HEK293 (cell line): Measurements from ENCODE around the gene NAA80.
A peak's percentile ranks its signal among the peaks of the same experiment; 100 is the strongest.

Experiments used
- CTCF ChIA-PET: fragments of 350-600 bp; formaldehyde crosslinking; extraction: SDS; loops from one replicate; lab custom pipeline; 2021; ENCODE audit warnings: antibody characterized with exemption; lab: Yijun Ruan, JAX
- POLR2A ChIA-PET: fragments of 300-600 bp; formaldehyde crosslinking; extraction: SDS; loops from one replicate; lab custom pipeline; 2020; ENCODE audit warnings: antibody characterized with exemption, inconsistent platforms; lab: Yijun Ruan, JAX
- H3K27ac ChIP-seq: fragments of 200-500 bp; sonication (Bioruptor generic); 2 replicates; pipeline ENCODE4 v1.5.1; 2014; ENCODE audit warnings: low read depth, low read length, control low read depth, inconsistent platforms; ENCODE audit errors: extremely low read depth
- H3K36me3 ChIP-seq, 2 experiments: fragments of 200-500 bp in 1 of 2; sonication (Bioruptor generic) in 1 of 2; 1 replicate in 1 of 2; 2 replicates in 1 of 2; pipeline ENCODE4 v1.5.1; 2014 to 2017; ENCODE audit warnings: inconsistent platforms in 2 of 2, low read length in 2 of 2; ENCODE audit not compliant: control insufficient read depth in 2 of 2, insufficient read depth in 1 of 2
- H3K4me1 ChIP-seq: fragments of 200-500 bp; sonication (Bioruptor generic); 2 replicates; pipeline ENCODE4 v1.5.1; 2014; ENCODE audit warnings: mild to moderate bottlenecking, low read length, inconsistent platforms; ENCODE audit not compliant: control insufficient read depth, insufficient read depth
- H3K4me3 ChIP-seq: 2 replicates; pipeline ENCODE4 v1.5.1; 2011; ENCODE audit warnings: low read depth, mild to moderate bottlenecking, control low read depth, low read length, moderate library complexity
- H3K9me3 ChIP-seq: fragments of 200-500 bp; sonication (Bioruptor generic); 2 replicates; pipeline ENCODE4 v1.5.1; 2014; ENCODE audit warnings: low read depth, low read length, inconsistent platforms; ENCODE audit not compliant: control insufficient read depth, insufficient read depth
- KLF9 ChIP-seq: fragments of 450-650 bp; formaldehyde crosslinking; IDR thresholded peaks from 2 replicates; pipeline ENCODE4 v1.5.1; 2016; ENCODE audit warnings: missing biosample characterization, missing genetic modification characterization, low read depth
- SALL2 ChIP-seq: fragments of 450-650 bp; formaldehyde crosslinking; IDR thresholded peaks from 2 replicates; pipeline ENCODE4 v1.5.0; 2017; ENCODE audit warnings: missing biosample characterization, mild to moderate bottlenecking, missing genetic modification characterization, borderline replicate concordance
- SP2 ChIP-seq: fragments of 450-650 bp; formaldehyde crosslinking; IDR thresholded peaks from 2 replicates; pipeline ENCODE4 v1.5.1; 2016; ENCODE audit warnings: missing biosample characterization, missing genetic modification characterization
- SP3 ChIP-seq: fragments of 450-650 bp; formaldehyde crosslinking; IDR thresholded peaks from 2 replicates; pipeline ENCODE4 v1.5.1; 2016; ENCODE audit warnings: missing biosample characterization, missing genetic modification characterization
- ZBTB17 ChIP-seq: fragments of 450-650 bp; formaldehyde crosslinking; IDR thresholded peaks from 2 replicates; pipeline ENCODE4 v1.5.1; 2016; ENCODE audit warnings: missing biosample characterization, missing genetic modification characterization
- ZEB2 ChIP-seq: fragments of 450-650 bp; formaldehyde crosslinking; IDR thresholded peaks from 2 replicates; pipeline ENCODE4 v1.5.1; 2016; ENCODE audit warnings: missing biosample characterization, missing genetic modification characterization
- ZNF266 ChIP-seq: fragments of 450-650 bp; formaldehyde crosslinking; IDR thresholded peaks from 2 replicates; pipeline ENCODE4 v1.5.1; 2016; ENCODE audit warnings: missing biosample characterization, missing genetic modification characterization, low read depth
- ZNF423 ChIP-seq: fragments of 450-650 bp; formaldehyde crosslinking; IDR thresholded peaks from 2 replicates; pipeline ENCODE4 v1.5.1; 2016; ENCODE audit warnings: missing biosample characterization, missing genetic modification characterization
- TF ChIP-seq, protein P1 (sequence below): fragments of 450-650 bp; formaldehyde crosslinking; IDR thresholded peaks from 2 replicates; pipeline ENCODE4 v1.5.1; 2017; ENCODE audit warnings: missing biosample characterization, missing genetic modification characterization
- TF ChIP-seq, protein P2 (sequence below): fragments of 450-650 bp; formaldehyde crosslinking; IDR thresholded peaks from 2 replicates; pipeline ENCODE4 v1.5.1; 2016; ENCODE audit warnings: missing biosample characterization, missing genetic modification characterization
- TF ChIP-seq, protein P3 (sequence below): fragments of 450-650 bp; formaldehyde crosslinking; IDR thresholded peaks from 2 replicates; pipeline ENCODE4 v1.5.1; 2016; ENCODE audit warnings: missing biosample characterization, missing genetic modification characterization

Gene NAA80

DNA sequence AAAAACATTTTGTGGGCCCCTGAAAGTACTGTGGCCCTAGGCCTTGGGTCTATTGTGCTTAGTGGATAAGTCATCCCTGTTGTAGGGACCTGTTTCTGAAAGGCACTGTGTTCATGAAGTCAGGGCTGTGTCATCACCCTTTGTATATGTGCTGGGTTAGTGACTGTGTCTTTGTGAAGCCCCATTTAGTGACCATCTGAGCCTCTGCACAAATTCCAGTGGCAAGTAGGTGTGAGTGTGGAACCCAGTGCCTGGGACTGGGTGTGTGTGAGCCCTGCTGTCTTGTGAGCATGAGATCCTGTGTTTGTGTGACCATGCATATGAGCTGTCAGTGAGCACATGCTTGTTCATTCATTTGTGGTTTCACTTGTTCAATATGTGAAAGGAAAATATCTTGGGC lies 5.4 kb upstream of the NAA80 start (continued):
- no peak for TF ChIP-seq ZEB2

DNA sequence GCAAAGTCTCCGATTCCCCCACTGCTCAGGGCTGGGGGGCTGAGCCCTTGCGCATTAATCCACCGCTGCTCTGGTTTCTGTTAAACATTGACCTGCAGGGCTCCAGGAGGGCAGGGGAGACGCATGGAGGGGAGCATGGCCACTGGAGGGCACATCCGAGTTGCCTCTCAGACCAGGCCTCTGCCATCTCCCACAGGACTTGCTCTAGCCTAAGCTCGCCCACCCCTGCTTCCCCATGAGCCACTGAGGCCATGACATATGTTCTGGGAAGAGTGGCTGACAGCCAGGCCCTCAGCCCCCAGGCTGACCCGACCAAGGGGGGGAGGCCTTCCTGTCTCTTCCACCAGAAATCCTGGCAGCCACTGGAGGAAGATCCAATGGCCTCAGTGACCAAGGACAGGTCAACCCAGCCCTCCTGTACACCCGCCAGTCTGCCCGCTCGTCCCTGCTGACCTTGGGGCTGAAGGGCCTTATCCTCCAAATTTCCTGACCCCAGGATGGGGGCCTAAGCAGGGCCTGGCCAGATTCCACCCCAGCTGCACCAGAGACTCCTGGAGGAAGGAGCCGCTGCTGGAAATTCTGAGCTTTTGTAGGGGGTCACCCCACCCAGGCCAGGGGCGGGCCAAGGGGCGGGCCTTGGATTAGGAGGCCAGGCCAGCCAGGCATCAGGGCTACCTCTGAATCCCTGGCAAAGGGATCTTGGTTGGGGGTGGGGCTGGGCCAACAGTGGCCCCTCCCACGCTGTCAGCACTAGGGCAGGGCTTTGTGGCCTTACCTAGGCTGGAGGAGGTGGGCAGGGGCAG lies 4.0 kb upstream of the NAA80 start, which contains the start of gene HYAL1:
HYAL1 (minus strand) TSS at position 562 of the 803 bp plus-strand sequence. CDS start 618 bp downstream, outside the sequence.
- Histone ChIP-seq H3K4me1 (no peaks in the 10 kb centered on the region), H3K9me3 (no peaks in the 10 kb centered on the region), H3K27ac (no peak within 1 kb of the TSS), H3K36me3 (no peaks in the 10 kb centered on the region), H3K4me3 (no peak within 1 kb of the TSS)
- POLR2A ChIA-PET = interaction anchor here (0.7 to 1.5 kb wide), 2 partner anchors 11 to 25 kb away, joined by 4 to 5 read pairs; partner anchors contain the start of gene IFRD2
- TF ChIP-seq, protein P1, sequence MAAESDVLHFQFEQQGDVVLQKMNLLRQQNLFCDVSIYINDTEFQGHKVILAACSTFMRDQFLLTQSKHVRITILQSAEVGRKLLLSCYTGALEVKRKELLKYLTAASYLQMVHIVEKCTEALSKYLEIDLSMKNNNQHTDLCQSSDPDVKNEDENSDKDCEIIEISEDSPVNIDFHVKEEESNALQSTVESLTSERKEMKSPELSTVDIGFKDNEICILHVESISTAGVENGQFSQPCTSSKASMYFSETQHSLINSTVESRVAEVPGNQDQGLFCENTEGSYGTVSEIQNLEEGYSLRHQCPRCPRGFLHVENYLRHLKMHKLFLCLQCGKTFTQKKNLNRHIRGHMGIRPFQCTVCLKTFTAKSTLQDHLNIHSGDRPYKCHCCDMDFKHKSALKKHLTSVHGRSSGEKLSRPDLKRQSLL (tag by site-specific recombination) = no peak
- no peak for TF ChIP-seq ZNF423 (tag by site-specific recombination)
- no peak for TF ChIP-seq KLF9 (tag by site-specific recombination)
- TF ChIP-seq SP3 = peak; percentile 47; the same call in 1 of the 2 replicates
- peak; percentile 51; the same call in 1 of the 2 replicates for TF ChIP-seq SP2 (tag by site-specific recombination)
- TF ChIP-seq, protein P2, sequence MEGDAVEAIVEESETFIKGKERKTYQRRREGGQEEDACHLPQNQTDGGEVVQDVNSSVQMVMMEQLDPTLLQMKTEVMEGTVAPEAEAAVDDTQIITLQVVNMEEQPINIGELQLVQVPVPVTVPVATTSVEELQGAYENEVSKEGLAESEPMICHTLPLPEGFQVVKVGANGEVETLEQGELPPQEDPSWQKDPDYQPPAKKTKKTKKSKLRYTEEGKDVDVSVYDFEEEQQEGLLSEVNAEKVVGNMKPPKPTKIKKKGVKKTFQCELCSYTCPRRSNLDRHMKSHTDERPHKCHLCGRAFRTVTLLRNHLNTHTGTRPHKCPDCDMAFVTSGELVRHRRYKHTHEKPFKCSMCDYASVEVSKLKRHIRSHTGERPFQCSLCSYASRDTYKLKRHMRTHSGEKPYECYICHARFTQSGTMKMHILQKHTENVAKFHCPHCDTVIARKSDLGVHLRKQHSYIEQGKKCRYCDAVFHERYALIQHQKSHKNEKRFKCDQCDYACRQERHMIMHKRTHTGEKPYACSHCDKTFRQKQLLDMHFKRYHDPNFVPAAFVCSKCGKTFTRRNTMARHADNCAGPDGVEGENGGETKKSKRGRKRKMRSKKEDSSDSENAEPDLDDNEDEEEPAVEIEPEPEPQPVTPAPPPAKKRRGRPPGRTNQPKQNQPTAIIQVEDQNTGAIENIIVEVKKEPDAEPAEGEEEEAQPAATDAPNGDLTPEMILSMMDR = 0 out of 2 replicates have a peak, but pooled peaks have one; percentile 23
- CTCF ChIA-PET = interaction anchor here (1.3 kb wide), 1 partner anchor 22 kb away, joined by 4 read pairs; no protein-coding TSS in a partner anchor

DNA sequence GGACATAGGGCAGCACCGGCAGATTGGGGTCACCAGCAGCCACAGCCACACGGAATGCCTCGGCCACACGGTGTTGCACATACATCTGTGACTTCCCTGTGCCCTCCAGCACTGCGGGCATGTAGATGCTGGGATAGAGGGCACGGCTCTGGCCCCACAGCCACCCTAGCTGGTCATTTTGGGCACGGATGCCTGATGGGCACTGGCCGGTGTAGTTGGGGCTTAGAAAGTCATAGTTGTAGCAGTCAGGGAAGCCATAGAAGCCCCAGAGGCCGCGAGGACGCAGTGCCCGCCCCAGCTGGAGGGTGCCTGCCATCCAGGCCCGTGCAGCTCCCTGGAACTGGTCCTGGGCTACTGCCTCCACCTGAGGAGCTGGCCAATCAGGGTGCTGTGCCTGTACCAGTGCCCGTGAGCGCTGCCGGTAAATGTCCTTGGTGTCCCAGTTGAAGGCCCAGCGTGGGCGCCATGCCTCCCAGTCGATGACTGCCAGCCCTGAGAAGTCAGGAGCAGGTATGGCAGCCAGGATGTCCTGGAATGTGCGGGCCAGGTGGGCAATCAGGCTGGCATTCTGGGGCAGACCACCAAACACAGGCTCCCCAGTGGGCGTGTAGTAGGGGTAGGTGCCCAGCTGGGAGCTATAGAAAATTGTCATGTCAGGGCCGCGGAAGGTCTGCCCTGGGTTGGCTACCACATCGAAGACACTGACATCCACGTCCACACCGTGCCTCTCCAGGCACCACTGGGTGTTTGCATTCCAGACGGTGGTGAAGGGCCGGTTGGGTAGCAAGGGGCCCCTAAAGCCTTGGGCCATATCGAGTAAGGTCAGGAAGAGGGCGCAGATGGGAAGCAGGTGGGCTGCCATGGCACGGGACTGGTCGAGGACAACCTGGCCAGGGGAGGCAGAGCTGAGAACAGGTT lies 3.1 kb upstream of the NAA80 start:
- TF ChIP-seq ZNF266 (tag by site-specific recombination) (no peak), ZBTB17 (tag by site-specific recombination) (no peak), SALL2 (no peak)
- TF ChIP-seq, protein P3, sequence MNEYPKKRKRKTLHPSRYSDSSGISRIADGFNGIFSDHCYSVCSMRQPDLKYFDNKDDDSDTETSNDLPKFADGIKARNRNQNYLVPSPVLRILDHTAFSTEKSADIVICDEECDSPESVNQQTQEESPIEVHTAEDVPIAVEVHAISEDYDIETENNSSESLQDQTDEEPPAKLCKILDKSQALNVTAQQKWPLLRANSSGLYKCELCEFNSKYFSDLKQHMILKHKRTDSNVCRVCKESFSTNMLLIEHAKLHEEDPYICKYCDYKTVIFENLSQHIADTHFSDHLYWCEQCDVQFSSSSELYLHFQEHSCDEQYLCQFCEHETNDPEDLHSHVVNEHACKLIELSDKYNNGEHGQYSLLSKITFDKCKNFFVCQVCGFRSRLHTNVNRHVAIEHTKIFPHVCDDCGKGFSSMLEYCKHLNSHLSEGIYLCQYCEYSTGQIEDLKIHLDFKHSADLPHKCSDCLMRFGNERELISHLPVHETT (tag by site-specific recombination) = no peak
- Histone ChIP-seq H3K4me1 (no peaks in the 10 kb centered on the region), H3K27ac (no peak overlapping the region), H3K36me3 (peaks cover 0 to 1% of the 10 kb centered on the region in 2 experiments; a peak in 1 of 3 replicates), H3K4me3 (no peak overlapping the region), H3K9me3 (no peaks in the 10 kb centered on the region)
- ChIA-PET CTCF (interaction anchor here (0.6 to 1.3 kb wide), 4 partner anchors 22 to 1312 kb away, joined by 3 to 4 read pairs (median 3); no protein-coding TSS in a partner anchor), POLR2A (interaction anchor here (0.7 to 1.5 kb wide), 3 partner anchors 10 to 26 kb away, joined by 4 to 5 read pairs (median 4); partner anchors contain the start of genes IFRD2 and TUSC2)
